ENCODE data around the gene MED26.

- TF ChIP-seq CTCF (IDR thresholded peaks at IDR 0.05) (no peak), POLR2A (IDR thresholded peaks at IDR 0.05) (no peak)
Measured at GRCh38 chr19:16645140-16645539, 17.1 kb upstream of the MED26 start.

All from heart left ventricle (tissue), 13 donors.